GM23338 (cell line): Measurements from ENCODE around the gene ADSS1. TPM values are rescaled to one million over a fixed set of nuclear protein-coding genes. Genes with fewer than 3 reads are reported as not detected.

ENCODE experiments used
- ATAC-seq: fragments of 200-7000 bp; cut with Tn5 transposase; 3 replicates; pipeline ENCODE4 v1.9.1; 2020
- DNase-seq: peaks from one replicate; pipeline ENCODE4 v3.0.0-alpha.2; 2015; ENCODE audit warnings: low spot score
- H2AFZ ChIP-seq: fragments of 200-600 bp; sonication (generic); 2 replicates; pipeline ENCODE4 v1.8.0; 2016; ENCODE audit warnings: antibody characterized with exemption, mild to moderate bottlenecking, moderate library complexity
- H3F3A ChIP-seq: fragments of 200-600 bp; sonication (generic); replicated peaks from 2 replicates; pipeline ENCODE4 v1.8.0; 2017; ENCODE audit warnings: antibody characterized with exemption, mixed run types, low read depth
- H3K27ac ChIP-seq: fragments of 200-600 bp; sonication (generic); 2 replicates; pipeline ENCODE4 v1.6.1; 2016; ENCODE audit warnings: low read depth
- H3K27me3 ChIP-seq: fragments of 200-600 bp; sonication (generic); 2 replicates; pipeline ENCODE4 v1.8.0; 2016; ENCODE audit warnings: mild to moderate bottlenecking, mixed run types, moderate library complexity; ENCODE audit not compliant: insufficient read depth
- H3K36me3 ChIP-seq: fragments of 200-600 bp; sonication (generic); 2 replicates; pipeline ENCODE4 v1.8.0; 2016; ENCODE audit warnings: mild to moderate bottlenecking; ENCODE audit not compliant: insufficient read depth
- H3K4me1 ChIP-seq: fragments of 200-600 bp; sonication (generic); 2 replicates; pipeline ENCODE4 v1.8.0; 2016; ENCODE audit warnings: mild to moderate bottlenecking, moderate library complexity; ENCODE audit not compliant: insufficient read depth
- H3K4me2 ChIP-seq: fragments of 200-600 bp; sonication (generic); 2 replicates; pipeline ENCODE4 v1.7.1; 2017; ENCODE audit warnings: mixed run types
- H3K4me3 ChIP-seq: fragments of 200-600 bp; sonication (generic); 2 replicates; pipeline ENCODE4 v1.6.1; 2016; ENCODE audit warnings: mixed run types
- H3K79me2 ChIP-seq: fragments of 200-600 bp; sonication (generic); replicated peaks from 2 replicates; pipeline ENCODE4 v1.8.0; 2017; ENCODE audit warnings: mild to moderate bottlenecking; ENCODE audit not compliant: insufficient read depth
- H3K9me2 ChIP-seq: fragments of 200-600 bp; sonication (generic); 2 replicates; pipeline ENCODE4 v1.8.0; 2017; ENCODE audit not compliant: insufficient read depth
- H4K20me1 ChIP-seq: fragments of 200-600 bp; sonication (generic); replicated peaks from 2 replicates; pipeline ENCODE4 v1.8.0; 2017; ENCODE audit warnings: mild to moderate bottlenecking; ENCODE audit not compliant: insufficient read depth
- H3K27ac Mint-ChIP-seq: 2 replicates; pipeline ENCODE4 v1.8.0; 2020; ENCODE audit warnings: inconsistent platforms, mild to moderate bottlenecking, moderate library complexity, mixed read lengths
- H3K27me3 Mint-ChIP-seq: 3 replicates; pipeline ENCODE4 v1.8.0; 2022; ENCODE audit warnings: low read depth, mild to moderate bottlenecking, moderate library complexity, mixed read lengths, inconsistent platforms; ENCODE audit not compliant: insufficient read depth, poor library complexity
- H3K36me3 Mint-ChIP-seq: 3 replicates; pipeline ENCODE4 v1.8.0; 2021; ENCODE audit warnings: low read depth, mild to moderate bottlenecking, inconsistent platforms, moderate library complexity, mixed read lengths
- H3K4me1 Mint-ChIP-seq: 3 replicates; pipeline ENCODE4 v1.8.0; 2020; ENCODE audit warnings: mild to moderate bottlenecking, inconsistent platforms, mixed read lengths
- H3K4me3 Mint-ChIP-seq: 3 replicates; pipeline ENCODE4 v1.8.0; 2021; ENCODE audit warnings: moderate library complexity, mild to moderate bottlenecking, inconsistent platforms, mixed read lengths
- H3K9me3 Mint-ChIP-seq: 3 replicates; pipeline ENCODE4 v1.8.0; 2020; ENCODE audit warnings: moderate library complexity, mild to moderate bottlenecking, inconsistent platforms, mixed read lengths
- ETS1 ChIP-seq: IDR thresholded peaks from 2 replicates; pipeline ENCODE4 v1.6.1; 2016; ENCODE audit warnings: antibody characterized with exemption
- EZH2 ChIP-seq: fragments of 200-600 bp; sonication (generic); IDR thresholded peaks from one replicate; pipeline ENCODE4 v1.8.0; 2017; ENCODE audit warnings: antibody characterized with exemption, mild to moderate bottlenecking, low read depth; ENCODE audit not compliant: unreplicated experiment
- NANOG ChIP-seq: IDR thresholded peaks from 2 replicates; pipeline ENCODE4 v1.6.1; 2016; ENCODE audit warnings: antibody characterized with exemption, borderline replicate concordance
- POLR2AphosphoS5 ChIP-seq: IDR thresholded peaks from 2 replicates; pipeline ENCODE4 v1.6.1; 2016; ENCODE audit warnings: antibody characterized with exemption, low read depth
- REST ChIP-seq: IDR thresholded peaks from one replicate; pipeline ENCODE4 v1.6.1; 2018; ENCODE audit warnings: antibody characterized with exemption; ENCODE audit not compliant: unreplicated experiment
- STAT1 ChIP-seq: IDR thresholded peaks from one replicate; pipeline ENCODE4 v1.6.1; 2016; ENCODE audit warnings: antibody characterized with exemption; ENCODE audit not compliant: unreplicated experiment
- ZNF114 ChIP-seq: fragments of 250-450 bp; sonication (Bioruptor Pico); IDR thresholded peaks from 2 replicates; pipeline ENCODE4 v1.5.0; 2020; ENCODE audit warnings: mild to moderate bottlenecking, moderate library complexity
- ZNF331 ChIP-seq: fragments of 250-450 bp; sonication (Bioruptor Pico); IDR thresholded peaks from 2 replicates; pipeline ENCODE4 v1.5.0; 2020; ENCODE audit warnings: low read depth, mild to moderate bottlenecking, moderate library complexity
- ZNF462 ChIP-seq: fragments of 250-450 bp; sonication (Bioruptor Pico); IDR thresholded peaks from 2 replicates; pipeline ENCODE4 v1.5.0; 2020; ENCODE audit warnings: mild to moderate bottlenecking, moderate library complexity
- polyA plus RNA-seq: library from polyadenylated mRNA; unstranded; fragments of >200 nt; fragmentation: Nextera tagmentation; extraction: Ambion mirVana; gene quantifications from 2 replicates; pipeline ENCODE4 v1.2.1, GENCODE V29; 2016
- total RNA-seq: library from RNA; depleted of rRNA; stranded (reverse); fragments of >200 nt; shearing (Covaris generic); gene quantifications from 2 replicates; pipeline ENCODE4 v1.2.3, GENCODE V29; 2014

ADSS1 gene
- total and polyA plus RNA-seq, 2 experiments from 2014 or later = 9.5 to 11.6 TPM

GRCh38 chr14:104698688-104699425 is 25.2 kb upstream of the ADSS1 start:
- peaks cover 31% of the 10 kb centered on the region for H3K4me1 Mint-ChIP-seq
- no peaks in the 10 kb centered on the region for H3K27me3 ChIP-seq
- peaks cover 3% of the 10 kb centered on the region; the same call in 1 of the 2 replicates for H3K36me3 ChIP-seq
- H3K36me3 Mint-ChIP-seq = peaks cover 17% of the 10 kb centered on the region
- no peaks in the 10 kb centered on the region for H3K9me2 ChIP-seq
- H3K79me2 ChIP-seq = peaks cover 6% of the 10 kb centered on the region; the same call in 1 of the 2 replicates
- H3K4me1 ChIP-seq = peaks cover 23% of the 10 kb centered on the region
- no peak overlapping the region for H3K4me2 ChIP-seq
- no peak for DNase-seq
- H3K27ac Mint-ChIP-seq = no peak overlapping the region; the same call in 1 of the 2 replicates
- 0 out of 2 replicates have a peak, but pooled peaks cover 2% of the 10 kb centered on the region for H3F3A ChIP-seq
- H3K27ac ChIP-seq = no peak overlapping the region
- H3K4me3 ChIP-seq = no peak overlapping the region
- H3K9me3 Mint-ChIP-seq = peaks cover 4% of the 10 kb centered on the region
- H3K4me3 Mint-ChIP-seq = no peak overlapping the region
- peaks cover 3% of the 10 kb centered on the region; the same call in 1 of the 2 replicates for H4K20me1 ChIP-seq
- no peak for ATAC-seq
- H2AFZ ChIP-seq = no peak overlapping the region
- no peak for TF ChIP-seq REST
- TF ChIP-seq EZH2 = no peak
- TF ChIP-seq ZNF331 = no peak
- peaks cover 7% of the 10 kb centered on the region for H3K27me3 Mint-ChIP-seq

GRCh38 chr14:104699426-104699748 is 24.6 kb upstream of the ADSS1 start:
- Histone ChIP-seq H3K4me1 (peaks cover 19% of the 10 kb centered on the region), H3K9me2 (no peaks in the 10 kb centered on the region), H3F3A (0 out of 2 replicates have a peak, but pooled peaks cover 2% of the 10 kb centered on the region), H3K27me3 (no peaks in the 10 kb centered on the region), H3K4me2 (no peak overlapping the region), H3K4me3 (no peak overlapping the region), H2AFZ (no peak overlapping the region), H3K36me3 (peaks cover 8% of the 10 kb centered on the region; the same call in 1 of the 2 replicates), H3K79me2 (peaks cover 1% of the 10 kb centered on the region; the same call in 1 of the 2 replicates), H4K20me1 (peaks cover 3% of the 10 kb centered on the region; the same call in 1 of the 2 replicates), H3K27ac (no peak overlapping the region)
- Mint-ChIP-seq H3K9me3 (peaks cover 9% of the 10 kb centered on the region), H3K27ac (no peak overlapping the region; the same call in 1 of the 2 replicates), H3K36me3 (peaks cover 22% of the 10 kb centered on the region), H3K27me3 (peaks cover 7% of the 10 kb centered on the region), H3K4me3 (no peak overlapping the region), H3K4me1 (peaks cover 28% of the 10 kb centered on the region)
- DNase-seq (no peak), ATAC-seq (no peak)
- TF ChIP-seq ETS1 (no peak), STAT1 (no peak), POLR2AphosphoS5 (no peak), NANOG (no peak), ZNF114 (CRISPR knock-in tag) (no peak), ZNF331 (no peak), EZH2 (no peak), ZNF462 (CRISPR knock-in tag) (no peak)
